Choroid plexus epithelial cell (primary cell): Measurements from ENCODE around the gene ATP13A4.

ENCODE experiments used
- DNase-seq: peaks from one replicate; pipeline ENCODE4 v3.0.0-alpha.2; 2010; ENCODE audit warnings: low read depth
- H3K4me3 ChIP-seq: 2 replicates; pipeline ENCODE4 v1.5.1; 2011; ENCODE audit warnings: low read depth, mild to moderate bottlenecking, control low read depth, low read length, moderate library complexity
- TF ChIP-seq, protein P1 (sequence below): conservative IDR thresholded peaks from 2 replicates; pipeline ENCODE4 v1.5.1; 2011; ENCODE audit warnings: low read depth, mild to moderate bottlenecking, control low read depth, inconsistent platforms, low read length, moderate library complexity

The ATP13A4 gene

GRCh38 chr3:193488741-193489140, 66.0 kb downstream of the ATP13A4 start:
- TF ChIP-seq, protein P1, sequence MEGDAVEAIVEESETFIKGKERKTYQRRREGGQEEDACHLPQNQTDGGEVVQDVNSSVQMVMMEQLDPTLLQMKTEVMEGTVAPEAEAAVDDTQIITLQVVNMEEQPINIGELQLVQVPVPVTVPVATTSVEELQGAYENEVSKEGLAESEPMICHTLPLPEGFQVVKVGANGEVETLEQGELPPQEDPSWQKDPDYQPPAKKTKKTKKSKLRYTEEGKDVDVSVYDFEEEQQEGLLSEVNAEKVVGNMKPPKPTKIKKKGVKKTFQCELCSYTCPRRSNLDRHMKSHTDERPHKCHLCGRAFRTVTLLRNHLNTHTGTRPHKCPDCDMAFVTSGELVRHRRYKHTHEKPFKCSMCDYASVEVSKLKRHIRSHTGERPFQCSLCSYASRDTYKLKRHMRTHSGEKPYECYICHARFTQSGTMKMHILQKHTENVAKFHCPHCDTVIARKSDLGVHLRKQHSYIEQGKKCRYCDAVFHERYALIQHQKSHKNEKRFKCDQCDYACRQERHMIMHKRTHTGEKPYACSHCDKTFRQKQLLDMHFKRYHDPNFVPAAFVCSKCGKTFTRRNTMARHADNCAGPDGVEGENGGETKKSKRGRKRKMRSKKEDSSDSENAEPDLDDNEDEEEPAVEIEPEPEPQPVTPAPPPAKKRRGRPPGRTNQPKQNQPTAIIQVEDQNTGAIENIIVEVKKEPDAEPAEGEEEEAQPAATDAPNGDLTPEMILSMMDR: no peak
- H3K4me3 ChIP-seq: no peak overlapping the region
- DNase-seq: no peak

GRCh38 chr3:193483988-193484539, 70.6 kb downstream of the ATP13A4 start:
- DNase-seq: no peak
- TF ChIP-seq, protein P1: no peak
- no peak overlapping the region for H3K4me3 ChIP-seq

- H3K4me3 ChIP-seq: no peak overlapping the region
- TF ChIP-seq, protein P1: no peak
- DNase-seq: no peak
Observed at GRCh38 chr3:193481436-193481835, 73.3 kb downstream of the ATP13A4 start.

- H3K4me3 ChIP-seq: no peak overlapping the region
- TF ChIP-seq, protein P1: no peak
- no peak for DNase-seq
Observed at GRCh38 chr3:193474446-193474845, 80.2 kb downstream of the ATP13A4 start.

GRCh38 chr3:193470710-193471109, 84.0 kb downstream of the ATP13A4 start:
- no peak for DNase-seq
- no peak overlapping the region for H3K4me3 ChIP-seq
- TF ChIP-seq, protein P1: no peak

DNA sequence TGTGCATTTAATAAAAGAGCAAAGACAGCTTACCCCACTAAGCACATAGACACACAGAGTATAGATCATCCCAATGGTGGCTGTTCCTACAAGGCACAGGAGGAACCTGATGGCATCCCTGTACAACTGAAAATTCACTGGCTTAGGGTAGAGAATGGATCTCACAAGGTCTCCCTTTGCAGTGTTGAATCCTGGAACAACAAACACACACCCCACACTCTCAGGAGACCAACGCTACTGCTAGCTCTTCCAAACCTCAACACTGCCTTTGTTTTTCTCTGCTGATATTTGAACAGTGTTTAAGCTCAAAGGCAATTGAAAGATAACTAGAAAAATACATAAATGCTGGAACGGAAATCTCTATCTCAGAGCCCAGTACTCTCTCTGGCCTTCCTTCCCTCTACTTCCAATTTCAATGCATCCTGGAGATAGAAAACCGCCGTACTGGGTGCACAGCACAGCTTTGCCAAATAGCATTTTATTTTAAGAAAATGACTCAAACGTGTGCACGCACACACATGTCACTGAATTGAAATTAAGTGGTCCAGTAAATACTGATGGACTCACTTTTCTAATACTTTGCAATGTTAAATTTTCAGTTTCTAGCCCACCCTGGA, 88.6 kb downstream of the ATP13A4 start:
- TF ChIP-seq, protein P1: no peak
- H3K4me3 ChIP-seq: no peak overlapping the region
- DNase-seq: no peak

DNA sequence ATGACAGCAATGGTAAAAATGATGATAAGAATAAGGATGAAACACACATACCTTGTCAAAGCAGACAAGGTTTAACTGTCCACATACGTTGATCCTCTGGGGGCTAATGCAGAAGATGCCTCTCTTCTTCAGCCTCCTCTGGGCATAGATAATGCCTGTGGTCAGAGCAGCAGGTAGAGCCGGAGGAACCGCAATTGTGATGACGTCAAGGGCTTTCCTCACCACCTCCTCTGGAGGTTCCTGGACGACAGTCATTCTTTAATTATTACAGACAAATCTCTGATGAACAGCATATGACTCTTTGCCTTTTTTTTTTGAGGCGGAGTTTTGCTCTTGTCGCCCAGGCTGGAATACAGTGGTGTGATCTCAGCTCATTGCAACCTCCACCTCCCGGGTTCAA, 89.8 kb downstream of the ATP13A4 start:
- H3K4me3 ChIP-seq: no peak overlapping the region
- TF ChIP-seq, protein P1: no peak
- DNase-seq: no peak
